ENCODE data around the gene GLTPD2.

Gene GLTPD2

DNA sequence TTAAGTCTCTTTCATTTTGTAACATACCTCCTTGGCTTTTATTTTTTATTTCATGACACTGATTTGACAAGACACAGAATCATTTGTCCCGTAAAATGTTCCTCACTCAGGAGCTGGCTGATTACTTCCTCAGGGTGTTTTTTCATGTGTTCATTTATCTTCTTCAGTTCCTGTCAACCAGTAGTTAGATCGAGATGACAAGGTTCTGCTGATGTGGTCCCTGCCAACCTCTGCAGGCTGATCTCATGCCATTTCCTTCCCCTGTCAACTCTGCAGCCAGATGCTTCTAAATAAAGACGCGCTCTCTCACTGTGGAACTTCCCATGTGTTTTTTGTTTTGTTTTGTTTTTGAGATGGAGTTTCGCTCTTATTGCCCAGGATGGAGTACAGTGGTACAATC lies 40.9 kb upstream of the GLTPD2 start:
- Histone ChIP-seq H3K27ac (ENCODE audit: low read length) (no peak overlapping the region), H3K27me3 (ENCODE audit: low read depth, low read length) (peaks cover 9% of the 10 kb centered on the region), H3K4me1 (ENCODE audit: control insufficient read depth in 1 of 2, insufficient read depth in 2 of 2, low read length in 2 of 2) (peaks cover 0 to 10% of the 10 kb centered on the region in 2 donors), H3K4me3 (ENCODE audit: low read depth in 1 of 2, low read length in 2 of 2) (no peak overlapping the region), H3K36me3 (ENCODE audit: control insufficient read depth in 1 of 2, insufficient read depth in 2 of 2, low read length in 2 of 2) (no peaks in the 10 kb centered on the region), H3K9me3 (ENCODE audit: control insufficient read depth in 1 of 2, low read length in 2 of 2) (no peaks in the 10 kb centered on the region)

DNA sequence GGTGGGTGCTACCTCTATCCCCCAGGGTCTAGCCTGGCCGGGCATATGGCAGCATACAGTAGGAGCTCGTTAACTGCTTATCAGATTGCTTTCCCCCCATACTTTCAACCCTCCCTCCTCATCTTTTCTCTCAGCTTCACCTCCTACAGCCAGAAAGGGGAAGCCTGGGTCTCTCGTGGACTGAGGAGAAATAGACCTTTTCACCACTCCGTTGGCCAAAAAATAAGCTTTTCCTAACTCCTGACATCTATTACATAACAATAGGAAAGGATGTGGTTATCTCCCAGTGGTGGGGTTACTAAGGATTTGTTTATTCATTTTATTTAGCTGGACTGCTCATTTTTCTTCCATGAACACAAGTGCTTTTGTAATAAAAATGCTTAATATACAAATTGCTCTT lies 40.1 kb upstream of the GLTPD2 start:
- Histone ChIP-seq H3K36me3 (ENCODE audit: control insufficient read depth in 1 of 2, insufficient read depth in 2 of 2, low read length in 2 of 2) (no peaks in the 10 kb centered on the region), H3K4me3 (ENCODE audit: low read depth in 1 of 2, low read length in 2 of 2) (no peak overlapping the region), H3K27ac (ENCODE audit: low read length) (no peak overlapping the region), H3K9me3 (ENCODE audit: control insufficient read depth in 1 of 2, low read length in 2 of 2) (no peaks in the 10 kb centered on the region), H3K27me3 (ENCODE audit: low read depth, low read length) (peaks cover 9% of the 10 kb centered on the region), H3K4me1 (ENCODE audit: control insufficient read depth in 1 of 2, insufficient read depth in 2 of 2, low read length in 2 of 2) (peaks cover 0 to 10% of the 10 kb centered on the region in 2 donors)

DNA sequence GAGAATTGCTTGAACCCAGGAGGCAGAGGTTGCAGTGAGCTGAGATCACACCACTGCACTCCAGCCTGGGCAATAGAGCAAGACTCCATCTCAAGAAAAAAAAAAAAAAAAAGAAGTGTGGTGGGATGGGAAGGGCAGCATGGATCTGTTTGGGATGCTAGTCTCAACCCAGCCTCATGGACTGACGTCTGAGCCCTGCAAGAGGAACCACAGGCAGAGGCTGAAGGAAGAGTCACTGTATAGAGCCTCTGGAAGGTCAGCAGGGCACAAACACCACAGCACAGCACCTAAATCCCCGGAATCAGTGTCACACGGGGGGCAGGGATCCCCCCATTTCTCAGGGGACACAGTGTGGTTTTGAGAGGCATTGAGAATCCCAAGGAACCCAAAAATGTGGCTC lies 38.2 kb upstream of the GLTPD2 start:
- H3K9me3 ChIP-seq (ENCODE audit: control insufficient read depth in 1 of 2, low read length in 2 of 2), result no peaks in the 10 kb centered on the region
- peaks cover 0 to 2% of the 10 kb centered on the region in 2 donors for H3K4me1 ChIP-seq (ENCODE audit: control insufficient read depth in 1 of 2, insufficient read depth in 2 of 2, low read length in 2 of 2)
- no peak overlapping the region for H3K4me3 ChIP-seq (ENCODE audit: low read depth in 1 of 2, low read length in 2 of 2)
- H3K36me3 ChIP-seq (ENCODE audit: control insufficient read depth in 1 of 2, insufficient read depth in 2 of 2, low read length in 2 of 2), result no peaks in the 10 kb centered on the region
- H3K27ac ChIP-seq (ENCODE audit: low read length), result no peak overlapping the region
- no peaks in the 10 kb centered on the region for H3K27me3 ChIP-seq (ENCODE audit: low read depth, low read length)

DNA sequence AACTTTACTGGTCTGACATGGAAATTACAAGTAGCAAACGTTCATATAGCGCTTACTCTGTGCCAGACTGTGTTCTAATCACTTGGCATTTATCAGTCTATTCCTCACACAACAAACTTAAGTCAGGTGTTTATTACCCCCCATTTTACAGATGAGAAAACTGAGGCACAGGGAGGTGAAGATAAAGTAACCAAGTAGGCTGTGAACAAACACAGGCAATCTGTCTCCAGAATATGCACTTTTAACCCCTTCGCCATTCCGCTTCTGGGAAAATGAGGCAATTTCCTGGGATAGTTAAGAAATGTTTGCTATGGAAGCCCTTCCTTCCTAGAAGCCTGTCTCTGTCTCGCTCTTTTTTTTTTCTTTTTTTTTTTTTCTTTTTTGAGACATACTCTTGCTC lies 36.8 kb upstream of the GLTPD2 start:
- Histone ChIP-seq H3K4me3 (ENCODE audit: low read depth in 1 of 2, low read length in 2 of 2) (no peak overlapping the region), H3K27me3 (ENCODE audit: low read depth, low read length) (no peaks in the 10 kb centered on the region), H3K9me3 (ENCODE audit: control insufficient read depth in 1 of 2, low read length in 2 of 2) (no peaks in the 10 kb centered on the region), H3K27ac (ENCODE audit: low read length) (no peak overlapping the region), H3K36me3 (ENCODE audit: control insufficient read depth in 1 of 2, insufficient read depth in 2 of 2, low read length in 2 of 2) (no peaks in the 10 kb centered on the region), H3K4me1 (ENCODE audit: control insufficient read depth in 1 of 2, insufficient read depth in 2 of 2, low read length in 2 of 2) (no peaks in the 10 kb centered on the region)

DNA sequence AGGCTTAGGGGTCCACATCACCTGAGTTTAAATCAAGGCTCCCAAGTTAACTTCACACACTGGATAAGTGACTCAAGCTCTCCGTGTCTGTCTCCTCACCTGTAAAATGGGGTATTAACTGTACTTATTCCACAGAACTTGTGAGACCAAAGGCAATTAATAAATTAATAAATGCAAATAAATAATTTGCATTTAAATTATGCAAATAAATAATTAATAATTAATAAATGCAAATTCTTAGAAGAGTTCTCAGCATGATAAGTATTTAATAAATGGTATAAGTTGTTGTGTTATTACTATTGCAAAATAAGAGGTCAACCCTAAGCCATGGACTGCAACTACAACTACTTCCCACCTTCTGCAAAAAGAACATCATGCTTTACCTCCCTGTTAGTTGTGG lies 35.4 kb upstream of the GLTPD2 start:
- Histone ChIP-seq H3K27ac (ENCODE audit: low read length) (no peak overlapping the region), H3K4me3 (ENCODE audit: low read depth in 1 of 2, low read length in 2 of 2) (no peak overlapping the region), H3K36me3 (ENCODE audit: control insufficient read depth in 1 of 2, insufficient read depth in 2 of 2, low read length in 2 of 2) (no peaks in the 10 kb centered on the region), H3K4me1 (ENCODE audit: control insufficient read depth in 1 of 2, insufficient read depth in 2 of 2, low read length in 2 of 2) (no peaks in the 10 kb centered on the region), H3K9me3 (ENCODE audit: control insufficient read depth in 1 of 2, low read length in 2 of 2) (no peaks in the 10 kb centered on the region), H3K27me3 (ENCODE audit: low read depth, low read length) (no peaks in the 10 kb centered on the region)

DNA sequence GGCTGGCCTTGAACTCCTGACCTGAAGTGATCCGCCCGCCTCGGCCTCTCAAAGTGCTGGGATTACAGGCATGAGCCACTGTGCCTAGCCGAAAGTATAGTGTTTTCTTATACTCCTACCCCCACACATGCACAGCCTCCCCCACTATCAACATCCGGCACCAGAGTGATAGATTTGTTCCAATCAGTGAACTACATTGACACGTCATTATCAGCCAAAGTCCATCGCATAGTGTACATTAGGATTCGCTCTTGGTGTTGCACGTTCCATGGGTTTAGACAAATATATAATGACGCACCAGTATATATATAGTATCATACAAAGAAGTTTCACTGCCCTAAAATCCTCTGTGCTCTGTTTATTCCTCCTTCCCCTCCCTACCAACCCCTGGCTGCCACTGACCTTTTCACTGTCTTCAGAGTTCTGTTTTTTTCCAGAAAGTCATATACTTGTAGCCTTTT lies 29.0 kb upstream of the GLTPD2 start:
- no peaks in the 10 kb centered on the region for H3K9me3 ChIP-seq (ENCODE audit: control insufficient read depth in 1 of 2, low read length in 2 of 2)
- no peaks in the 10 kb centered on the region for H3K27me3 ChIP-seq (ENCODE audit: low read depth, low read length)
- H3K27ac ChIP-seq (ENCODE audit: low read length), result no peak overlapping the region
- no peaks in the 10 kb centered on the region for H3K36me3 ChIP-seq (ENCODE audit: control insufficient read depth in 1 of 2, insufficient read depth in 2 of 2, low read length in 2 of 2)
- no peak overlapping the region for H3K4me3 ChIP-seq (ENCODE audit: low read depth in 1 of 2, low read length in 2 of 2)
- no peaks in the 10 kb centered on the region for H3K4me1 ChIP-seq (ENCODE audit: control insufficient read depth in 1 of 2, insufficient read depth in 2 of 2, low read length in 2 of 2)

DNA sequence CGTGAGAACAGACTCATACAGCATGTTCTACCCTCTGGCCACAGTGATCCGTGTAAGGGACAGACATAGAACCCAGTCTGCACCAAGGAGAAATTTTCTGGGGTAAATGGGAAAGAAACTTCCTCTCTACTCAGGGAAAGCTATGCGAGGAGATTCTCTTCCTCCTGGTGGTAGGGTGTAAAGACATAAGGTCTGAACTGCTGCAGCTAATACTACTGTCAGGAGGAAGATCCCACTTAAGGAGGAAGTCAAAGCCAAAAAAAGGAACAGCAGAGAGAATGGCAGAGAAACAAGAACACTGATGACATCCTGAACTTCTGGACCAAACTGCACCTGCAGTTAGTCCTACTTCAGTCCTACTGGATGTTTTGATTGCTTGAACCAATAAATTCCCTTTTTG lies 24.2 kb upstream of the GLTPD2 start:
- no peaks in the 10 kb centered on the region for H3K27me3 ChIP-seq (ENCODE audit: low read depth, low read length)
- no peaks in the 10 kb centered on the region for H3K36me3 ChIP-seq (ENCODE audit: control insufficient read depth in 1 of 2, insufficient read depth in 2 of 2, low read length in 2 of 2)
- H3K4me1 ChIP-seq (ENCODE audit: control insufficient read depth in 1 of 2, insufficient read depth in 2 of 2, low read length in 2 of 2), result no peaks in the 10 kb centered on the region
- no peaks in the 10 kb centered on the region for H3K9me3 ChIP-seq (ENCODE audit: control insufficient read depth in 1 of 2, low read length in 2 of 2)
- H3K27ac ChIP-seq (ENCODE audit: low read length), result no peak overlapping the region
- no peak overlapping the region for H3K4me3 ChIP-seq (ENCODE audit: low read depth in 1 of 2, low read length in 2 of 2)

DNA sequence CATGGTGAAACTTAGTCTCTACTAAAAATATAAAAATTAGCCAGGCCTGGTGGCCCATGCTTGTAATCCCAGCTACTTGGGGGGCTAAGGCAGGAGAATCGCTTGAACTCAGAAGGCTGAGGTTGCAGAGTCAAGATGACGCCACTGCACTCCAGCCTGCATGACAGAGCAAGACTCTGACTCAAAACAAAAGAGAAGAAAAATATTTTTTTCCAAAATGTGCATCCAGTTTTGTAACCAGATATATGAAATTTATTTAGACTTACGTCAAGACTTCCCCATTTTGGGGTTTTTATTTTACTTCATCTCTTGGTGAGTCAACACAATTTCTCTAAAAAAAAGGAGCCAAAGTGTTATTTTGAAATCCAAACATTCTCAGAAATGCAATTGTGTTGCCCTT lies 22.6 kb upstream of the GLTPD2 start:
- H3K4me1 ChIP-seq (ENCODE audit: control insufficient read depth in 1 of 2, insufficient read depth in 2 of 2, low read length in 2 of 2), result no peaks in the 10 kb centered on the region
- peak overlapping the region; percentile 47 for H3K27ac ChIP-seq (ENCODE audit: low read length)
- H3K27me3 ChIP-seq (ENCODE audit: low read depth, low read length), result no peaks in the 10 kb centered on the region
- no peaks in the 10 kb centered on the region for H3K9me3 ChIP-seq (ENCODE audit: control insufficient read depth in 1 of 2, low read length in 2 of 2)
- no peak overlapping the region for H3K4me3 ChIP-seq (ENCODE audit: low read depth in 1 of 2, low read length in 2 of 2)
- no peaks in the 10 kb centered on the region for H3K36me3 ChIP-seq (ENCODE audit: control insufficient read depth in 1 of 2, insufficient read depth in 2 of 2, low read length in 2 of 2)

DNA sequence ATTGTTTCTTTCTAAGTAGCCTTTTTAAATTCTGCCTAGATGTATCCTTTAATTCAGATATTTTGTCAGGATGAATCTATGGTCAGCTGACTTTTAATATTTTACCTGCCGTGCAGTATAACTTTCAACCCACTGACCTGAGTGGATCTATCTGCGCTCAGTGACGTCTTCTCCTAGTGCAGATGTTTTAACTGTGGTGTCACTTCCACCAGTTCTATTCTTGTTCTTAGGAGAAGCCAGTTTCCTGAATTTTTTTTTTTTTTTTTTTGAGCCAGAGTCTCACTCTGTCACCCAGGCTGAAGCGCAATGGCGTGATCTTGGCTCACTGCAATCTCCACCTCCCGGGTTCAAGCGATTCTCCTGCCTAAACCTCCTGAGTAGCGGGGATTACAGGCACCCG lies 22.0 kb upstream of the GLTPD2 start:
- H3K4me1 ChIP-seq (ENCODE audit: control insufficient read depth in 1 of 2, insufficient read depth in 2 of 2, low read length in 2 of 2), result no peaks in the 10 kb centered on the region

DNA sequence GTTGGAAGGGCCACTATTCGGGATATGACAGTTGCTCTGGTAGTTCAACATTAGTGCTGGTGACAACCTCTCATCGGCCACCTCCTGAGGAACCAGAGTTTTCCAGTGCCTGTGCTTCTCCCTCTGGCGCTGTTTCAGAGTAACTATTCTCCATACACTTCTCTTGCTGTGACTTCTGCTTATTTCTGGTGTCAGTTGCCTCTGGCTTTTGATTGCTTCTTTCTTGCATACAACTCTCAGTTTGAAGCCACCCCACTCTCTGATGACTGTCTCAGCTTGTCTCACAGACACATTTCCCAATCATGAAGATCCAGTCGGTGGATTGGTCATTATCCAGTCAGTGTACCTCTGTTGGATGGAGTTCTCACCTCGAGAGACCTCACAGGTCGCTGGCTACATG lies 20.5 kb upstream of the GLTPD2 start:
- Histone ChIP-seq H3K4me3 (ENCODE audit: low read depth in 1 of 2, low read length in 2 of 2) (no peak overlapping the region), H3K27me3 (ENCODE audit: low read depth, low read length) (no peaks in the 10 kb centered on the region), H3K27ac (ENCODE audit: low read length) (peak overlapping the region; percentile 23), H3K4me1 (ENCODE audit: control insufficient read depth in 1 of 2, insufficient read depth in 2 of 2, low read length in 2 of 2) (no peaks in the 10 kb centered on the region), H3K36me3 (ENCODE audit: control insufficient read depth in 1 of 2, insufficient read depth in 2 of 2, low read length in 2 of 2) (no peaks in the 10 kb centered on the region), H3K9me3 (ENCODE audit: control insufficient read depth in 1 of 2, low read length in 2 of 2) (no peaks in the 10 kb centered on the region)

More for the DNA sequence above, 22.0 kb upstream of the GLTPD2 start:
- no peak overlapping the region for H3K4me3 ChIP-seq (ENCODE audit: low read depth in 1 of 2, low read length in 2 of 2)
- H3K9me3 ChIP-seq (ENCODE audit: control insufficient read depth in 1 of 2, low read length in 2 of 2), result no peaks in the 10 kb centered on the region
- no peaks in the 10 kb centered on the region for H3K27me3 ChIP-seq (ENCODE audit: low read depth, low read length)
- H3K36me3 ChIP-seq (ENCODE audit: control insufficient read depth in 1 of 2, insufficient read depth in 2 of 2, low read length in 2 of 2), result no peaks in the 10 kb centered on the region
- peak overlapping the region; percentile 47 for H3K27ac ChIP-seq (ENCODE audit: low read length)

DNA sequence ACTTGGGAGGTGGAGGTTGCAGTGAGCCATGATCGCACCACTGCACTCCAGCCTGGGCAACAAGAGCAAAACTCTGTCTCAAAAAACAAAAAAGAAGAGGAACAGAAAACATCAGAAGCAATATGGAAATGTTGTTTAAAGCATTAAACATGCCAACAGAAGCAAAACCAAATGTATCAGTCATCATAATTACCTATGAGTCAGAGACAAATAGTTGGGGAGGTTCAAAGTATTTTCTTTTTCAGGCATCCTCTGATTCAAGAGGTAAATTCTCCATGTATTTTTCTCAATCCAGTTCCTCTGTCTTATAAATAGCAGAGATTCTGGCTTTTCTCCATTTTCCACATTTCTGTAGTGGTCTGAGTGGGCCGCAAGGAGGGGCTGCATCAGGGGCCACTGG lies 19.1 kb upstream of the GLTPD2 start:
- Histone ChIP-seq H3K9me3 (ENCODE audit: control insufficient read depth in 1 of 2, low read length in 2 of 2) (no peaks in the 10 kb centered on the region), H3K27ac (ENCODE audit: low read length) (no peak overlapping the region), H3K4me3 (ENCODE audit: low read depth in 1 of 2, low read length in 2 of 2) (no peak overlapping the region), H3K36me3 (ENCODE audit: control insufficient read depth in 1 of 2, insufficient read depth in 2 of 2, low read length in 2 of 2) (no peaks in the 10 kb centered on the region), H3K27me3 (ENCODE audit: low read depth, low read length) (no peaks in the 10 kb centered on the region), H3K4me1 (ENCODE audit: control insufficient read depth in 1 of 2, insufficient read depth in 2 of 2, low read length in 2 of 2) (no peaks in the 10 kb centered on the region)

DNA sequence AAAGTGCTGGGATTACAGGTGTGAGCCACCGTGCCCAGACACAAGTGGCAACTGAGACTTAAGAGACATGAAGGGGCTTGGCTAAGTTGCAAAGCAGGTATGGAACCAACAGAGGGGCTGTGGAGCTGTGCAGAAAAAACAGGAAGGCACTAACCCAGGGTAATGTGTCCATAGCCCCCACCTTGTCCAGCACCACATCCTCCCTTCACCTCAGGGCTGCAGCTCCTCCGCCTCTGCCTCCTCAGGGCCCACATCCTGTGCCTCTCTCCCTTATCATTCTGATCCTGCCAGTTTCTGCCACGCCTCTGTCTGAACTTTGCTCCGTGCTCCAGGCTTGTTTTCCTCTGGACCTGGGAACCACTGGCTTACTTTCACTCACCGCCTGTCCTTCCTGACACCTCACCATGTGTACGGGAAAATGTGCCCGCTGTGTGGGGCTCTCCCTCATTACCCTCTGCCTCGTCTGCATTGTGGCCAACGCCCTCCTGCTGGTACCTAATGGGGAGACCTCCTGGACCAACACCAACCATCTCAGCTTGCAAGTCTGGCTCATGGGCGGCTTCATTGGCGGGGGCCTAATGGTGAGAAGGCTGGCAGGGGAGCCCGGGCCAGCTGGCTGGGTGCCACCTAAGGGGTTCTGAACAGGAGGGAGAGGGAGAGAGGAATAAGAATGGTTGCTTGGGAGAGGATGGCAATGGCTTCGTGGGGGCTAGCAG lies 17.1 kb upstream of the GLTPD2 start, which contains the start of gene TM4SF5:
Gene TM4SF5 (plus strand): TSS at position 368 of the 716 bp plus-strand sequence. CDS start 37 bp downstream, at position 405.
- H3K27ac ChIP-seq (ENCODE audit: low read length), result peak within 1 kb of the TSS; percentile 74
- no peaks in the 10 kb centered on the region for H3K36me3 ChIP-seq (ENCODE audit: control insufficient read depth in 1 of 2, insufficient read depth in 2 of 2, low read length in 2 of 2)
- H3K4me1 ChIP-seq (ENCODE audit: control insufficient read depth in 1 of 2, insufficient read depth in 2 of 2, low read length in 2 of 2), result no peaks in the 10 kb centered on the region
- H3K9me3 ChIP-seq (ENCODE audit: control insufficient read depth in 1 of 2, low read length in 2 of 2), result no peaks in the 10 kb centered on the region
- H3K4me3 ChIP-seq (ENCODE audit: low read depth in 1 of 2, low read length in 2 of 2), result no peak within 1 kb of the TSS
- no peaks in the 10 kb centered on the region for H3K27me3 ChIP-seq (ENCODE audit: low read depth, low read length)

All from muscle layer of duodenum (tissue), 2 donors.